GM12892 (cell line): ENCODE results near the gene PLXNC1.
A peak's percentile ranks its signal among the peaks of the same experiment; 100 is the strongest.

Experiments used
- DNase-seq: peaks from one replicate; pipeline ENCODE4 v3.0.0; 2011; ENCODE audit not compliant: insufficient read length
- FAIRE-seq: peaks from 2 replicates; lab custom pipeline; 2011; peaks lifted over from hg19 to GRCh38; lab: Jason Lieb, UNC
- POLR2A ChIP-seq: IDR thresholded peaks from 2 replicates; pipeline ENCODE4 v1.6.1; 2011; ENCODE audit warnings: low read depth, low read length, control low read depth
- POLR2AphosphoS5 ChIP-seq: IDR thresholded peaks from 2 replicates; pipeline ENCODE4 v1.6.1; 2011; ENCODE audit warnings: low read depth, low read length, control low read depth
- TAF1 ChIP-seq: IDR thresholded peaks from 2 replicates; pipeline ENCODE4 v1.6.1; 2011; ENCODE audit warnings: low read depth, mild to moderate bottlenecking, control low read depth, low read length, borderline replicate concordance

PLXNC1 gene

GRCh38 chr12:94175763-94176668, 27.6 kb downstream of the PLXNC1 start:
- FAIRE-seq (peak; percentile 84), DNase-seq (no peak)
- no peak for TF ChIP-seq TAF1
- no peak for TF ChIP-seq POLR2AphosphoS5
- TF ChIP-seq POLR2A = no peak

- no peak for FAIRE-seq
- no peak for DNase-seq
- TF ChIP-seq TAF1 (no peak), POLR2AphosphoS5 (no peak), POLR2A (no peak)
Measured at GRCh38 chr12:94178054-94178453, 29.7 kb downstream of the PLXNC1 start.

GRCh38 chr12:94178882-94179281, 30.5 kb downstream of the PLXNC1 start:
- DNase-seq (no peak), FAIRE-seq (no peak)
- TF ChIP-seq TAF1 (no peak), POLR2A (no peak), POLR2AphosphoS5 (no peak)

- FAIRE-seq (peak; percentile 44), DNase-seq (no peak)
Measured at GRCh38 chr12:94179723-94180122, 31.3 kb downstream of the PLXNC1 start.

GRCh38 chr12:94180558-94181296, 32.4 kb downstream of the PLXNC1 start:
- TF ChIP-seq POLR2AphosphoS5 = no peak
- no peak for TF ChIP-seq TAF1
- no peak for TF ChIP-seq POLR2A
- DNase-seq = no peak
- peak; percentile 40 for FAIRE-seq

More at GRCh38 chr12:94179723-94180122, 31.3 kb downstream of the PLXNC1 start:
- TF ChIP-seq POLR2A (no peak), TAF1 (no peak), POLR2AphosphoS5 (no peak)

- no peak for FAIRE-seq
- no peak for DNase-seq
- TF ChIP-seq POLR2AphosphoS5 (no peak), TAF1 (no peak), POLR2A (no peak)
Measured at GRCh38 chr12:94182986-94183707, 34.8 kb downstream of the PLXNC1 start.

- FAIRE-seq (no peak), DNase-seq (no peak)
- TF ChIP-seq POLR2AphosphoS5 (no peak), TAF1 (no peak), POLR2A (no peak)
Measured at GRCh38 chr12:94183708-94184379, 35.5 kb downstream of the PLXNC1 start.

GRCh38 chr12:94184995-94185719, 36.8 kb downstream of the PLXNC1 start:
- TF ChIP-seq POLR2A (0 out of 2 replicates have a peak, but pooled peaks have one; percentile 22), TAF1 (no peak)
- DNase-seq (no peak), FAIRE-seq (no peak)

GRCh38 chr12:94185801-94186200, 37.4 kb downstream of the PLXNC1 start:
- DNase-seq (no peak), FAIRE-seq (no peak)
- no peak for TF ChIP-seq POLR2A
